Measurements from ENCODE around the gene TAP1. TPM values are rescaled to one million over a fixed set of nuclear protein-coding genes. Genes with fewer than 3 reads are reported as not detected.

TAP1 gene
- total RNA-seq, 1 donor from 2014 or later = 50.6 TPM

GRCh38 chr6:32837651-32838113, 15.8 kb downstream of the TAP1 start:
- H3K27me3 ChIP-seq = no peaks in the 10 kb centered on the region
- peak overlapping the region; percentile 92 for H3K27ac ChIP-seq
- H3K9me3 ChIP-seq = no peaks in the 10 kb centered on the region
- H3K36me3 ChIP-seq = peaks cover 0 to 19% of the 10 kb centered on the region in 2 donors
- no peak for TF ChIP-seq POLR2A (IDR thresholded peaks at IDR 0.05)
- no peak for TF ChIP-seq POLR2AphosphoS5 (IDR thresholded peaks at IDR 0.05; ENCODE audit: insufficient read depth in 1 of 2, low read depth in 1 of 2)
- no peak for TF ChIP-seq CTCF (IDR thresholded peaks at IDR 0.05)
- DNase-seq (ENCODE audit: extremely low spot score in 2 of 2) = no peak
- peak overlapping the region; percentile 59 to 70 for H3K4me3 ChIP-seq
- intact Hi-C loops (cut with DNase I) = no loop called here
- peaks cover 27% of the 10 kb centered on the region for H3K4me1 ChIP-seq

GRCh38 chr6:32836873-32837272, 16.6 kb downstream of the TAP1 start:
- Histone ChIP-seq H3K27ac (no peak overlapping the region), H3K9me3 (no peaks in the 10 kb centered on the region), H3K27me3 (no peaks in the 10 kb centered on the region), H3K4me3 (no peak overlapping the region), H3K36me3 (peaks cover 0 to 23% of the 10 kb centered on the region in 2 donors), H3K4me1 (peaks cover 19% of the 10 kb centered on the region)
- intact Hi-C loops (cut with DNase I) = no loop called here
- no peak for DNase-seq (ENCODE audit: extremely low spot score in 2 of 2)
- TF ChIP-seq POLR2AphosphoS5 (IDR thresholded peaks at IDR 0.05; ENCODE audit: insufficient read depth in 1 of 2, low read depth in 1 of 2) (no peak), CTCF (IDR thresholded peaks at IDR 0.05) (no peak), POLR2A (IDR thresholded peaks at IDR 0.05) (no peak)

GRCh38 chr6:32835167-32835893, 18.2 kb downstream of the TAP1 start:
- no peaks in the 10 kb centered on the region for H3K9me3 ChIP-seq
- no peak overlapping the region for H3K27ac ChIP-seq
- intact Hi-C loops (cut with DNase I) = no loop called here
- peaks cover 0 to 31% of the 10 kb centered on the region in 2 donors for H3K36me3 ChIP-seq
- H3K4me1 ChIP-seq = peaks cover 18% of the 10 kb centered on the region
- H3K4me3 ChIP-seq = no peak overlapping the region
- H3K27me3 ChIP-seq = no peaks in the 10 kb centered on the region
- no peak for TF ChIP-seq CTCF (IDR thresholded peaks at IDR 0.05)
- TF ChIP-seq POLR2A (IDR thresholded peaks at IDR 0.05) = no peak
- TF ChIP-seq POLR2AphosphoS5 (IDR thresholded peaks at IDR 0.05; ENCODE audit: insufficient read depth in 1 of 2, low read depth in 1 of 2) = no peak
- DNase-seq (ENCODE audit: extremely low spot score in 2 of 2) = no peak

- Histone ChIP-seq H3K4me3 (no peak overlapping the region), H3K36me3 (peaks cover 0 to 39% of the 10 kb centered on the region in 2 donors), H3K9me3 (no peaks in the 10 kb centered on the region), H3K27ac (no peak overlapping the region), H3K4me1 (peaks cover 18% of the 10 kb centered on the region), H3K27me3 (no peaks in the 10 kb centered on the region)
- TF ChIP-seq CTCF (IDR thresholded peaks at IDR 0.05) = no peak
- intact Hi-C loops (cut with DNase I) = no loop called here
- no peak for DNase-seq (ENCODE audit: extremely low spot score in 2 of 2)
Observed at GRCh38 chr6:32833664-32834063, 19.8 kb downstream of the TAP1 start.

GRCh38 chr6:32832535-32832934, 21.0 kb downstream of the TAP1 start:
- Histone ChIP-seq H3K4me1 (peaks cover 14% of the 10 kb centered on the region), H3K4me3 (no peak overlapping the region), H3K27ac (no peak overlapping the region), H3K9me3 (no peaks in the 10 kb centered on the region), H3K36me3 (peaks cover 0 to 42% of the 10 kb centered on the region in 2 donors), H3K27me3 (no peaks in the 10 kb centered on the region)
- DNase-seq (ENCODE audit: extremely low spot score in 2 of 2) = no peak
- TF ChIP-seq POLR2AphosphoS5 (IDR thresholded peaks at IDR 0.05; ENCODE audit: insufficient read depth in 1 of 2, low read depth in 1 of 2) = no peak
- TF ChIP-seq POLR2A (IDR thresholded peaks at IDR 0.05) = no peak
- TF ChIP-seq CTCF (IDR thresholded peaks at IDR 0.05) = no peak
- intact Hi-C loops (cut with DNase I) = no loop called here

All from vagina (tissue), 2 donors.